ENCODE results near the gene GBX1. TPM values are rescaled to one million over a fixed set of nuclear protein-coding genes. Genes with fewer than 3 reads are reported as not detected.

GBX1 gene
- total and polyA plus RNA-seq, 2 donors (not counting 3 experiments of a cell fraction or from before 2014, with no cell fraction given) = not detected

GRCh38 chr7:151211155-151211772 lies 43.8 kb upstream of the GBX1 start:
- intact Hi-C loops (cut with micrococcal nuclease) = no loop called here

More at GRCh38 chr7:151211155-151211772, 43.8 kb upstream of the GBX1 start:
- FAIRE-seq = no peak
- Histone ChIP-seq H3K4me2 (ENCODE audit: insufficient read depth, low read length) (no peak overlapping the region), H3K27me3 (ENCODE audit: control insufficient read depth in 2 of 2, insufficient read depth in 2 of 2, low read length in 2 of 2) (no peaks in the 10 kb centered on the region), H3K9ac (replicated peaks; ENCODE audit: extremely low read depth, insufficient read depth, low read length) (no peak overlapping the region), H2AFZ (ENCODE audit: low read depth, low read length) (no peak overlapping the region), H3K79me2 (ENCODE audit: control insufficient read depth, insufficient read depth, low read length) (no peaks in the 10 kb centered on the region), H3K9me3 (replicated peaks; ENCODE audit: control insufficient read depth, insufficient read depth, low read length) (no peaks in the 10 kb centered on the region), H3K27ac (ENCODE audit: insufficient read depth, low read depth, low read length) (no peak overlapping the region), H3K9me1 (replicated peaks; ENCODE audit: control insufficient read depth, extremely low read depth, insufficient read depth, low read length) (no peaks in the 10 kb centered on the region), H3K4me1 (ENCODE audit: control insufficient read depth, extremely low read depth, insufficient read depth, low read length) (no peaks in the 10 kb centered on the region), H3K36me3 (ENCODE audit: control insufficient read depth in 2 of 2, extremely low read depth in 1 of 2, insufficient read depth in 2 of 2, low read length in 2 of 2) (peaks cover 0 to 17% of the 10 kb centered on the region in 2 experiments), H3K4me3 (replicated peaks in 1 of 3; ENCODE audit: insufficient read depth in 1 of 3, low read depth in 1 of 3, low read length in 3 of 3) (no peak overlapping the region), H4K20me1 (replicated peaks; ENCODE audit: control insufficient read depth, extremely low read depth, insufficient read depth, low read length) (no peaks in the 10 kb centered on the region)
- POLR2A ChIA-PET = no interaction called here
- dilution Hi-C loops (cut with MboI; ENCODE audit: extremely low pct_ligation_motif_present, low sequenced_read_pairs) = no loop called here
- CTCF ChIA-PET = no interaction called here
- BruUV-seq (replicated peaks) = no TSS peak
- TF ChIP-seq POLR2AphosphoS5 (IDR thresholded peaks at IDR 0.05; ENCODE audit: insufficient read depth, low read depth, low read length) = no peak
- peak; percentile 40 for TF ChIP-seq POLR2A (IDR thresholded peaks at IDR 0.05; ENCODE audit: low read depth, low read length)
- TF ChIP-seq GATA2 (IDR thresholded peaks at IDR 0.05; ENCODE audit: insufficient read depth, insufficient read length, low read depth, low read length) = no peak
- TF ChIP-seq JUN (IDR thresholded peaks at IDR 0.05; ENCODE audit: borderline replicate concordance, insufficient read depth, insufficient read length, low read depth) = no peak
- TF ChIP-seq EZH2 (IDR thresholded peaks at IDR 0.05; ENCODE audit: borderline replicate concordance, low read depth, low read length, severe bottlenecking) = no peak
- TF ChIP-seq, protein P1, sequence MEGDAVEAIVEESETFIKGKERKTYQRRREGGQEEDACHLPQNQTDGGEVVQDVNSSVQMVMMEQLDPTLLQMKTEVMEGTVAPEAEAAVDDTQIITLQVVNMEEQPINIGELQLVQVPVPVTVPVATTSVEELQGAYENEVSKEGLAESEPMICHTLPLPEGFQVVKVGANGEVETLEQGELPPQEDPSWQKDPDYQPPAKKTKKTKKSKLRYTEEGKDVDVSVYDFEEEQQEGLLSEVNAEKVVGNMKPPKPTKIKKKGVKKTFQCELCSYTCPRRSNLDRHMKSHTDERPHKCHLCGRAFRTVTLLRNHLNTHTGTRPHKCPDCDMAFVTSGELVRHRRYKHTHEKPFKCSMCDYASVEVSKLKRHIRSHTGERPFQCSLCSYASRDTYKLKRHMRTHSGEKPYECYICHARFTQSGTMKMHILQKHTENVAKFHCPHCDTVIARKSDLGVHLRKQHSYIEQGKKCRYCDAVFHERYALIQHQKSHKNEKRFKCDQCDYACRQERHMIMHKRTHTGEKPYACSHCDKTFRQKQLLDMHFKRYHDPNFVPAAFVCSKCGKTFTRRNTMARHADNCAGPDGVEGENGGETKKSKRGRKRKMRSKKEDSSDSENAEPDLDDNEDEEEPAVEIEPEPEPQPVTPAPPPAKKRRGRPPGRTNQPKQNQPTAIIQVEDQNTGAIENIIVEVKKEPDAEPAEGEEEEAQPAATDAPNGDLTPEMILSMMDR (IDR thresholded peaks at IDR 0.05; ENCODE audit: extremely low read depth in 1 of 2, insufficient read depth in 1 of 2, low read depth in 1 of 2, low read length in 2 of 2) = no peak
- no peak for TF ChIP-seq FOS (IDR thresholded peaks at IDR 0.05; ENCODE audit: borderline replicate concordance, insufficient read depth, low read length)
- TF ChIP-seq MYC (IDR thresholded peaks at IDR 0.05; ENCODE audit: low read depth, low read length) = no peak
- no peak for DNase-seq (ENCODE audit: low read depth, low spot score)

Data from endothelial cell of umbilical vein (primary cell).